GM18517 (cell line): ENCODE data around the gene IL4R.
"Not testable (repeated sequence)": the region's sequence is repeated elsewhere in the genome, so short reads cannot be mapped to it uniquely, and the experiment has no call there.

Experiments
- ATAC-seq: cut with Tn5 transposase; IDR thresholded peaks from one replicate; pipeline ENCODE4 v1.9.1; 2021; ENCODE audit warnings: mild to moderate bottlenecking, moderate library complexity; ENCODE audit not compliant: unreplicated experiment

Gene IL4R

DNA sequence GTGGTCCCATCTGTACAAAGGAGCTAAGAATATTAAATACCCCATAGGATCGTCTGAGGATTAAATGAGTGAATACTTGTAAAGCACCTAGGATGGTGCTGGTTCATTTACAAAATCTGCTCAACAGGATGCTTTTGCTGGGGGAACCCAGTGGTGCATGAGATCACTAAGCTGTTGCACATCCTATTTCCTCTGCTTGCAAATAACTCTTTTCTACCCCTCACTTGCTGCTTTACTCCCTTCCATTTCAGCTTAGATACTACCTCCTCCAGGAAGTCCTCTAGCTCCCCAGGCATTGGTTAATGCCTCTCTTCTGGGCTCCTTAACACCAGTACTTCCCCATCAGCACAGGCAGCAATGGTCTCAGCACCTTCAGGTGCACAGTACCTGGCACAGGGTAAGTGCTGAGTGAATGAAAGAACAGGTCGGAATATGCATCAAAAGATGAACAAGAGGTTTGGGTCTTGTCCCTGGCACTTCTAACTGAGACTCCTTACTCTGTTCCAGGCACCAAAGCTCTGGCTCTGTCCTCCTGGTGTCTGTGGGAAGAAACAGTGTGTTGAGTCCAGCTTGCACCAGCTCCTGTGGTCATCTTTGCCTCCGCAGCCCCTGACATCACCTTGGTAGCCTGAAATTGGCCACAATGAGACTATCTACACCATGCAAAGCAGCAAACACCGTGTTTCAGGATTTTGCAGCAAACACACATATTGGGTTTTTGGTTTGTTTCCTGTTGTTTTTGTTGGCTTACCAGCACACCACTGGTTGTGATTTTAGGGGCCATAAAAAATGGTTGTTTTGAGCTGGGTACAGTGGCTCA is 64.1 kb downstream of the IL4R start:
- no peak for ATAC-seq

DNA sequence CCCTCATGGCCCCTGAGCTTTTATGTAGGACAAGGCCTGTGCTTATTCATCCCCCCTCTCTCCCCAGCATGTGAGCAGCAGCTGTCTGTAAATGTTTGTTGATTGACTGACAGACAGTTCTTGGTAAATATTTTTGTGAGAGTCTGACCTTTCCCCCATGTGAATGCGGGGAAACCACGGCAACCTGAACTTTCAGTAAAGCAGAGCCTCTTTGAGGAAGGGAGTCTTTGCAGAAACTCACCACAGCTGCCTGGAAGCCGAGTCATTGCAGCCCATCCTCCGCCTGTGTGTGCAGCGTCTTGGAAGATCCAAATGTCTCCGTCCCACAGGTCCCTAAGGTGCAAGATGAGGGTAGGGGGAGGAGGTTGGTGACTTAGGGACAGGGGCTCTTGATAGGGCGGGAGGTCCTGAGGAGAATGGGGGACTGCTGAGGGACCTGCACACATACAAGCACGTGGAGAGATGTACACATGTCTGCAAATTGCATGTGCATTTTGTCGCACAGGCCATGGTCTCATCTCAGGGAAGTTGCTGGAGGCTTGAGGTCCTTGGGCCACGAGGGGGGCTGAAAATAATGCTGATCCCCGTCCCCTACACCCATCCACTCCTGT is 65.2 kb downstream of the IL4R start:
- no peak for ATAC-seq

DNA sequence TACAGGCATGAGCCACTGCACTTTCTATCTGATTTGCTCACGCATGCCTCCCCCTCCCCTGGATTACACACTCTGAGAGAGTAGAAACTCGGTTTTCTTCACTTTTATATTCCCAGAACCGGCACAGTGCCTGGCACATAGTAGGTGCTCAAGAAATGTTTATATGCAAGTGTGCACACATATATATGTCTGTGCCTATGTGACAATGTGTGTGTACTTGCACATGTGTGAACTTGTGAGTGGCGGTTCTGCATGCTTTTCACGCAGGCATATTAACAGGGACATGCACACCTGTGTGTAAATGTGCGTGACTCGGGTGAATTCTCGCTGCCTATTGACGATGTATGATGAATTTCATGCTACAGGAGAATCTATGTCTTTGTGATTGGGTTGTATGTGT is 66.1 kb downstream of the IL4R start:
- ATAC-seq, result no peak

DNA sequence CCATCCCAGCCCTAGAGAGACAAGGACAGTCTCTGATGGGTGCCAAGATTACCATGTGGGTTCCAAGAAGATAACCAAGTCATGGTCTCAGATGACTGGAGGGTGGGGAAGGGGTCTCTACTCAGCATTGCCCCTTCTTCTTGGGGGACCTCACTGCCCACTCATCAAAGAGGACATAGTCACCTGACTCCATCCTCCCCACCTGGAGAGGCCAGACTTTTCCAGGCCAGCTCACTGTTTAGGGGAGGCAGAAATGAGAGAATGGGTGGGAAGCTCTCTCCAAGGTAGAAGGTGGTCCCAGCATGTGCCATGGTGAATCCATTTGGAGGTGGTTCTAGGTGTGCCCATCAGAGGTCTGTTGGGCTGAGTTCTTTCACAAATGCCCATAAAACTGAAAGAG is 67.5 kb downstream of the IL4R start:
- no peak for ATAC-seq

DNA sequence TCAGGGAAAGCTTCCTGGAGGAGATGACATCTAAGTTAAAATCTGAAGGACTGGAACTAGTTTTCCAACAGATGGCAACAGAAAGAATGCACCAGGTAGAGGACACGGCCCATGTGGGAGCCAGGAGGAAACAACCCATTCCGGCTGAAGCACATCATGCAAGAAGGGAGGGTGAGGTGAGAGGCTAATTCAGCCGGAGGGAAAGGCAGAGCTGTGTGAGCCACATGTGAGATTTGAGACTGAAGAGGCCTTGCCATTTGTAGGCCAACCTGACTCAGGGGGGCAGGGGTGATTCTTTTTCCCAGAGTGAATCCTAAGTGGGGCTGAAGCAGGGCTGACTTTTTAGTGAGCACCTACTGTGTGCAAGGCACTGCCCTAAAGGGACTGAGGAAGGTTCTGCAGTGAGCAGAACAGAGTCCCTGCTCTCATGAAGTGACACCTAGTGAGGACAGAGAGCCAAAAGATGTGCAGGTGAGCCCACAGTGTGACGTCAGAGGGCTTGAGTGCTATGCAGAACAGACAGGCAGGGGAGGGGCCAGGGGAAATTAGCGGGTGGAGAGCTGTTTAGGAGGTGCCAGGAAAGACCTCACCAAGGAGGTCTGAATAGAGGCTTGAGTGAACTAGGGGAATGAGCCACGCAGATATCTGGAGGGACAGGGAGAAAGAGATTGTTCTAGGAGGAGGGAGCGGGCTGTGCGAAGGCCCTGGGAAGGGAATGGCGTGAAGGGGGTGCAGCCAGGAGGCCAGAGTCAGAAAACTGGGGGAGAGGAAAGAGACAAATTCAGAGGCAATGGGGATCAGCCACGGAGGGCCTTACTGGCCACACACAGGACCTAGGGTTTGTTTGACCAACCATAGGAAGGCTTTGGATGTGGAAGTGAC is 68.4 kb downstream of the IL4R start:
- no peak for ATAC-seq

DNA sequence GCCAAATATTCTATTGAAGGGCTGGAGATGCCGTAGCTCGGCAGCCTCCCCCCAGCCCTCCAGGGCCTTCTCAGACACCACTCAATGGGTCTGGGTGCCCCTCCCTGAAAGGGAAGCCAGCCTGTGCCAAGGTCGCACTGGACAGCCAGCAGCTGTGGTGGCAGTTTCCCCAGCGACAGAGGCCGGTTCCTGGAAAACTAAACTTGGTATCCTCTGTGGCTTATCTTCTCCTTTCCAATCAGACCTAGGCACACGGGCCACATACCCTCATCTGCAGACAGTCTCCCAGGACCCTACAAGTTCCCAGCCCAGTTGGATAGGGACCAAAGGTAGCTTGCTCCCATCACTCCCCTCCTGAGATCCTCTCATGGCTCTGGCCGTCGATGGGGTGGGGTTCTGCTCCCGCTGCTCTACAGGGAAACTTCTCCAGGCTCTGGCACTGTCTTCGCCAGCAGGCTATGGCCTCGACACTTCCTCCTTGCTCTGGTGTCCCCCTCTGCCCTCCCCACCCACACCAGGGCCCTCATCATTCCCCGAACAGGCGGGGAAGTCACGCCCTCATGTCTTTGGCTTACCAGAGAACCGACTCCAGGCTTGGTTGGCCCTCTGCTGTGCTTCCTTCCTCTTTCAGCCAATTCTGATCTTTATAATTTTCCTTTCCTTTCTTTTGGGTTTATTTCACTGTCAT is 69.9 kb downstream of the IL4R start:
- ATAC-seq, result no peak

DNA sequence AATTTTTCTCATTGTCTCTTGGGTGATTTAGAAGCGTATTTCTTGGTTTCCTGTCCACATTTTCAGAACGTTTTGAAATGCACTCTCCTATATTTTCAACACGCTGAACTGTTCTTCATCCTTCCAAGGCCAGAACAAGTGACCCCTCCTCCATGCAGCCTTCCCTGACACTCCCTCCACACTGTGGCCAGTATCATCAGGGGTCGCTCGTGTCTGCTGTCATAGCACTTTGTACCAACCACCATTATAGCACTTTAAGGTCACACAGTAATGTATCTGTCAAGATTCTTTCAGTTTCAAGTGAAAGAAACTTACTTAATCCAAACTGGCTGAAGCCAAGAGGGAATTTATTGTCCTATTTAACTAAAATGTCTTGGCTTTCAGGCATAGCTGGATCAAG is 70.7 kb downstream of the IL4R start:
- no peak for ATAC-seq

DNA sequence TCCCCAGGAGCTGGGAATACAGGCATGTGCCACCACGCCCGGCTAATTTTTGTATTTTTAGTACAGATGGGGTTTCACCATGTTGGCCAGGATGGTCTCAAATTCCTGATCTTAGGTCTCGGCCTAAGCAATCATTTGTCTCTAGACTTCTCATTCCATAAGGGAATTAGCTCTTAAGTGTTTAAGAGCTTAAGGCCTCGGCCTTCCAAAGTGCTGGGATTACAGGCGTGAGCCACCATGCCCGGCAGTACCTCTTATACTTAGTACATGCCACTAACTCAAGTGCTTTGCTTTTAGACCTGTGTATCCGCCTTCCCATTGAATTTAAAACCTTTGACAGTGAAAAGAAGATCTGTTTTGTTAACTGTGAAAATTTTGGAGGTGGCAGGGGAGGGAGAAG is 71.6 kb downstream of the IL4R start:
- ATAC-seq, result no peak

DNA sequence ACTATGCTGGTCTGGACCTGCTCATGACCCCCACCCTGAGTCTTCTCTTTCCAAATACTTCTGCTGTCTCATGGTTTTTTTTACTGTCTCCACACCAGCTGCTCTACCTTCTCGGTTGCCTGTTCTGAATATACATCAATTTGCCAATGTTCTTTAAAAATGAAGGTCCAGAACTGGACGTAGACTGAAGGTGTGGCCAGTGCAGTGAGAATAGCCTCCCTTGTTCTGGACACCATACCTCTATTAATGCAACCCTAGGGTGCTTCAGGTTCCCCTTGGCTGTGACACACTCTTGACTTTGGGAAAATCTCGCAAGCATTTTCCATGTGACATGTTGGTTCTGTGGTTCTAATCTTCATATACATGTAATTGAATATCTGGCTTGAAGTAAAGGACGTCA is 72.9 kb downstream of the IL4R start:
- ATAC-seq, result no peak

DNA sequence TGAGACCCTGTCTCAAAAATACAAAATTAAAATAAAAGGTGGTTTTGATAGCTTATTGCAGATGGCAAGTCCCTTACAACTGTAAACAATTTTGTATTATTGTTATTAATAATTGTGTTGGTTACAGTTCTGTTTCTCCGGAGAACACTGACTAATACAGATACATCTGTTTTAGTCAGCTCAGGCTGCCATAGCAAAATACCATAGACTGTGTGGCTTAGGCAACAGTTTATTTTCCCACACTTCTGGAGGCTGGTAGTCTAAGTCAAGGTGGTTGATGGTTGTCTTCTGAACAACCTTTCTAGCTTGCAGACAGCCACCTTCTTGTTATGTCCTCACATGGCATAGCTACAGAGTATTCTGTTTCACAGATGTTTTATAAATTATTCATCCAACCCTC is 74.0 kb downstream of the IL4R start:
- ATAC-seq, result peak; percentile 71

DNA sequence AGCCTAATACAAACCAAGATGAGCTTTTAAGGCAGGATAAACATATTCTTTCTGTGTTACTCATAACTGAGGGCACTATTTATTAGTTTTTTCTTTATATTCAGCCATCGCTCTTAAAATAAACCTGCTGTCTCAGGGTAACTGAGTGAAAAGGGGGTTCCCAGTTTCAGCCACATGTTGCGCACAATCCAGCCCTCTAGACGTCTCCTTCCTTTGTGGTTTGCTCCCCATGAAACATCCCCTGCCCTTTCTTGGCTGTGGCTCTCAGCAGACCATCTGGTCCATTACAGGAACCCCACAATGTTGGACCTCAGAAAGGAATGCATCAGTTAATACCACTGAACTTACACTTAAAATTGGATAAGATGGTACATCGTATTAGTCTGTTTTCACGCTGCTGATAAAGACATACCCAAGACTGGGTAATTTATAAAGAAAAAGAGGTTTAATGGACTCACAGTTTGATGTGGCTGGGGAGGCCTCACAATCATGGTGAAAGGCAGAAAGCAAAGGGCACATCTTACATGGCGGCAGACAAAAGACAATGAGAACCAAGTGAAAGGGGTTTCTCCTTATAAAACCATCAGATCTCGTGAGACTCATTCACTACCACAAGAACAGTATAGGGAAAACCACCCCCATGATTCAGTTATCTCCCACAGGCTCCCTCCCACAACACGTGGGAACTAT is 75.6 kb downstream of the IL4R start:
- no peak for ATAC-seq

DNA sequence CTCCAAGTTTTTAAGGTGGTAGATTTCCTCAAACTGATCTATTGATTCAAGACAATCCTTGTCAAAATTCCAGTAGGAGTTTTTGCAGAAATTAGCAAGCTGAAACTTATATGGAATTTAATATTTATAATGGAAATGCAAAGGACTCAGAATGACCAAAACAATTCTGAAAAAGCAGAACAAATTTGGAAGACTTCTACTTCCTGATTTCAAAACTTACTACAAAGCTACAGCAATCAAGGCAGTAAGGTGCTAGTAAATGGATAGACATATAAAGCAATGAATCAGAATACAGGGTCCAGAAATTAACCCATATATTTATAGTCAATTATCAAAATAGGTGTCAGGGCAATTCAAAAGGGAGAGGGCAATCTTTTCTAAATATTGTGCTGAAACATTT is 76.4 kb downstream of the IL4R start:
- ATAC-seq, result no peak

DNA sequence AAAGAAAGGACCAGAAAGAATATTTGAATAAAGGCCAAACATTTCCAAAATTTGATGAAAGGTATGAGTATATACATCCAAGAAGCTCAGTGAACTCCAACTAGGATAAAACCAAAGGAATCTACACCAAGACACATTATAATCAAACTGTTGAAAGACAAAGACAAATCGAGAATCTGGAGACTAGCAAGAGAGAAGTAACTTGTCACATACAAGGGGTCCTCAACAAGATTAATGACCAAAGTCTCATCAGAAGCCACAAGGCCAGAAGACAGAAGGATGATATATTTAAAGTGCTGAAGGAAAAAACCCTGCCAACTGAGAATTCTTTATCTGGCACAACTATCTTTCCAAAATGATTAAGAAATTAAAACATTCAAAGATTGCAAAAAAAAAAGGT is 78.9 kb downstream of the IL4R start:
- no peak for ATAC-seq

DNA sequence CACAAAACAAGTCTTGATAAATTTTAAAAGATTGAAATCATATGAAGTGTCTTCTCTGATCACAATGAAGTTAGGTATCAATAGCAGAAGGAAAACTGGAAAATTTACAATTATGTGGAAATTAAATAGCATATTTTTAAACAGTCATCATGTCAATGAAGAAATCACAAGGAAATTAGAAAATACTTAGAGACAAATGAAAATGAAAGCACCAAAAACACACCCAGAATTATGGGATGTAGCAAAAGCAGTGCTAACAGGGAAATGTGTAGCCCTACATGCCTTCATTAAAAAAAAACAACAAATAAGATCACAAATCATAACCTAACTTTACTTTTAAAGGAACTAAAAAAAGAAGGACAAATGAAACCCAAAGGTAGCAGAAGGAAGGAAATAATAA is 80.7 kb downstream of the IL4R start:
- ATAC-seq, result no peak

DNA sequence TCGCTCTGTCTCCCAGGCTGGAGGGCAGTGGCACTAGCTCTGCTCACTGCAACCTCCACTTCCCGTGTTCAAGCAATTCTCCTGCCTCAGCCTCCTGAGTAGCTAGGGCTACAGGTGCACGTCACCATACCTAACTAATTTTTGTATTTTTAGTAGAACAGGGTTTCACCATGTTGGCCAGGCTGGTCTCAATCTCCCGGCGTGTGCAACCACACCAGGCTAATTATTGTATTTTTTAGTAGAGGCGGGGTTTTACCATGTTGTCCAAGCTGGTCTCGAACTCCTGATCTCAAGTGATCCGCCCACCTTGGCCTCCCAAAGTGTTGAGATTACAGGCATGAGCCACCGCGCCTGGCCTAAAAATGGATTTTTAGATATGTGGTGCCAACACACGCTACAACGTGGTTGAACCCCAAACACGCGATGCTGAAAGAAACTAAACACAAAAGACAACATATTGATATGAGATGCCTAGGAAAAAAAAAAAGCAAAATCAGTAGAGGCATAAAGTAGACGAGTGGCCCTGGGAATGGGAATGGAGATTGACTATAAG is 84.6 kb downstream of the IL4R start:
- not testable (repeated sequence) for ATAC-seq

DNA sequence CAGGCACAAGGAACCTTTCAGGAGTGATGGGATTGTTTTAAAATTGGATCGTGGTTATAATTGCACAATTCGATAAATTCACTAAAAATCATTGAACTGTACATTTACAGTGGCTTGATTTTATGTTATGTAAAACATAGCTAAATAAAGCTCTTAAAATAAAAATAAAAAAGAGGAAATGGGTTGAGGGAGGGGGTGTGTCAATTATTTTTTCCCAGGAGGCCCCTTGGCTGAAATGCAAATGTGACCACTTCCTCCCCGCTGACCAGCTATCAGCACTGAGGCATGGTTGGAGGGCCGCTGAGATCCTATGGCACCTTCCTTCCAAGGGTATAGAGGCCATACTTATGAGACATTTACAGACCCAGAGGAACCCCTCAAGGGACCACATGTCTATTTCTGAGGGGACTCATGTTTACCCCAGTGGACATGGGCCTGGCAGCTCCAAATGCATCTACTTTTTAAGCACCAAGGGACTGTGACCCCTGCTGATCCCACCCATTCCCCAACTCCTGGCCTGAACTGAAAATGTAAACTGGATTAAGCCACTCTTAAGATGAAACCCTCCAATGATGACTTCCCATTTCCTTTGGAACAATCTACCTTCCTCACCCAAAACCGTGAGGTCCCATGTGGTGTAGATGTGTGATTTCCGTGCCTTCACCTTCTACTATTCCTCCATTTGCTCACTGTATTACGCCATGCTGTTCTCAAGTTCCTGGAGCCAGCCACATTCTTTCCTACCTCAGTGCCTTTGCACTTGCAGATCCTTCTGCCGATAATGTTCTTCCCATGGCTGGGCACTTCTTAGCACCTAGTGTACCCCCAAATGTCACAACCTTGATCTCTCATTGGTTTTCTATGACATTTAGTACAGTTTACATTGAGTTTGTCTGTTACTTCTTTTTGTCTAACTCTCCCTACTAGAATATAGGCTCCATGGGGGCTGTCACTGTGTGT is 85.4 kb downstream of the IL4R start:
- peak; percentile 26 for ATAC-seq

DNA sequence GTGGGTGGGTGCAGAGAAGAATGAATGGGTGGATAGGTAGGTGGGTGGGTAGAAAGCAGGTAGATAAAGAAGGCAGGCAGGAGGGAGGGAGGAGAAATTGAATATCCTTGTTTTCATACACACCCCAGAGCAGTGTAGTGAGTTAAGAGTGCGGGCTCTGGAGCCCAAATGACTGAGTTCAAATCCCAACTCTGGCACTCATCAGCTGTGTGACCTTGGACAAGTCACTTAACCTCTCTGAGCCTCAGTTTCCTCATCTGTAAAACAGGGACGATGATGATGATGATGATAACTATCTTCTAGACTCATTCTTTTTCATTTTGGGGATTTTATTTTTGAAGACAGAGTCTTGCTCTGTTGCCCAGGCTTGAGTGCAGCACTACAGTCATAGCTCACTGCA is 86.2 kb downstream of the IL4R start:
- no peak for ATAC-seq

DNA sequence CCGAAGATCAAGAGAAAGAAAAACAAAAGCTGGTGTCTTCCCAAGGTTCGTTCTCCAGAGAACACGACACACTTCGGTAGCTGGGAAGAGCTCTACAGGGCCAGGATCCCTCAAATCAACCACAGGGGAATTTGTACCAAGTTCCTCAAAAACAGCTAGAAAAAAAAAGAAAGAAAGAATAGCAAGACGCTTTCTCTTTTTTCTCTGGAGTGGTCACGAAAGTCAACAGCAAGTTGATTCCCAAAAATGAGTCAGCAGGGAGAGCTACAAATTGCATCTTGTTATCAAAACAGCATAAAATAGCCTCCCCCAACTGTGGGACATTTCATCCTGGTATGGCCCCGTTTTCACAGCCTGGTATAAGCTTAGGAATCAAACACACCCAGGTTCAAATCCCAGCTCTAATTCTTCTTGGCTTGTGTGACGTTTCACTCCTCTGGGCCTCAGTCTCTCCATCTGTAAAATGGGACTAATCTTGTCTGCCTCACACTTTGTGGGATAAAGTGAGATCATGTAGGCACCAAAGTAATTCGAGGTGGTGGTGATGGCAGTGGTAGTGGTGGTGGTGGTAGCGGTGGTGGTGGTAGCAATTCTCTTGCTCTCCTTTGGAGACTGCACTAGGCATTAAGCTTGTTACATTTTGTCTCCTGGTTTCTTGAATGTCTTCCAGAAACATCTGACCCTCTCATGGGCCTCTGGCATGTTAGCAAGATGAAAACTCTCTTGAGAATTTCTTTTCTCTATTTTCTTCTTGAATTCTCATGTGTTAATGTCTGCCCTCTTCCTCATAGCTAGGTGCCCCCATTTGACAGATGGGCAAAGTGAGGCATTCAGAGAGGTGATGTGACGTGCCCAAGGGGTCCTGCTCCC is 87.2 kb downstream of the IL4R start:
- ATAC-seq, result no peak
